Ectodermal cell (in vitro differentiated cells): ENCODE data around the gene ARMCX2.
"Not testable (repeated sequence)": the region's sequence is repeated elsewhere in the genome, so short reads cannot be mapped to it uniquely, and the experiment has no call there.

Source experiments
- H3K27ac ChIP-seq: 2 replicates; pipeline ENCODE4 v1.7.0; 2013; ENCODE audit warnings: mild to moderate bottlenecking, low read depth, low read length; ENCODE audit not compliant: insufficient read depth, poor library complexity, severe bottlenecking
- H3K27me3 ChIP-seq: 2 replicates; pipeline ENCODE4 v1.7.0; 2013; ENCODE audit warnings: mild to moderate bottlenecking, low read length; ENCODE audit not compliant: insufficient read depth, control insufficient read depth, poor library complexity, severe bottlenecking
- H3K36me3 ChIP-seq: one replicate; pipeline ENCODE4 v1.7.0; 2013; ENCODE audit warnings: low read length; ENCODE audit not compliant: control insufficient read depth, insufficient read depth
- H3K4me1 ChIP-seq: one replicate; pipeline ENCODE4 v1.7.0; 2013; ENCODE audit warnings: low read length; ENCODE audit not compliant: control insufficient read depth, insufficient read depth
- H3K4me3 ChIP-seq: 2 replicates; pipeline ENCODE4 v1.7.0; 2013; ENCODE audit warnings: low read depth, low read length, control low read depth; ENCODE audit not compliant: insufficient read depth
- H3K9me3 ChIP-seq: 2 replicates; pipeline ENCODE4 v1.7.0; 2013; ENCODE audit warnings: mild to moderate bottlenecking, low read length, moderate library complexity; ENCODE audit not compliant: control insufficient read depth
- WGBS, 2 experiments: methylation state at CpG; one replicate each; pipeline ENCODE4 v1.1.7; 2013; ENCODE audit warnings: missing lambda C conversion rate in 2 of 2; 5-methylcytosine and 5-hydroxymethylcytosine counted together

ARMCX2 gene

GRCh38 chrX:101658661-101659491, 774 bp downstream of the ARMCX2 start:
- H3K27ac ChIP-seq = no peak overlapping the region
- no peaks in the 10 kb centered on the region for H3K9me3 ChIP-seq
- WGBS, 2 experiments = 0% methylated on average over 18 to 34 of the region's 38 CpGs
- peak overlapping the region; percentile 50 for H3K4me3 ChIP-seq
- no peaks in the 10 kb centered on the region for H3K4me1 ChIP-seq
- no peaks in the 10 kb centered on the region for H3K36me3 ChIP-seq
- no peaks in the 10 kb centered on the region for H3K27me3 ChIP-seq

GRCh38 chrX:101657495-101657894, 2.2 kb downstream of the ARMCX2 start:
- 94 to 98% methylated on average over 12 of the region's 12 CpGs for WGBS, 2 experiments
- H3K4me3 ChIP-seq = no peak overlapping the region
- no peaks in the 10 kb centered on the region for H3K27me3 ChIP-seq
- no peaks in the 10 kb centered on the region for H3K36me3 ChIP-seq
- H3K4me1 ChIP-seq = no peaks in the 10 kb centered on the region
- no peaks in the 10 kb centered on the region for H3K9me3 ChIP-seq
- H3K27ac ChIP-seq = no peak overlapping the region

GRCh38 chrX:101656817-101657216, 2.8 kb downstream of the ARMCX2 start:
- 86 to 89% methylated on average over 13 of the region's 13 CpGs for WGBS, 2 experiments
- H3K36me3 ChIP-seq = no peaks in the 10 kb centered on the region
- no peaks in the 10 kb centered on the region for H3K4me1 ChIP-seq
- H3K4me3 ChIP-seq = no peak overlapping the region
- H3K9me3 ChIP-seq = no peaks in the 10 kb centered on the region
- no peaks in the 10 kb centered on the region for H3K27me3 ChIP-seq
- H3K27ac ChIP-seq = no peak overlapping the region

- Histone ChIP-seq H3K27ac (no peak overlapping the region), H3K9me3 (no peaks in the 10 kb centered on the region), H3K4me1 (no peaks in the 10 kb centered on the region), H3K36me3 (no peaks in the 10 kb centered on the region), H3K4me3 (no peak overlapping the region), H3K27me3 (no peaks in the 10 kb centered on the region)
- WGBS, 2 experiments = 83 to 95% methylated on average over 3 of the region's 3 CpGs
Observed at GRCh38 chrX:101655534-101655933, 4.1 kb downstream of the ARMCX2 start.

GRCh38 chrX:101647716-101648115, 11.9 kb downstream of the ARMCX2 start:
- H3K27me3 ChIP-seq, H3K9me3 ChIP-seq, H3K27ac ChIP-seq, H3K4me3 ChIP-seq, H3K36me3 ChIP-seq, H3K4me1 ChIP-seq: not testable (repeated sequence)

- Histone ChIP-seq H3K27me3 (no peaks in the 10 kb centered on the region), H3K27ac (no peak overlapping the region), H3K4me1 (no peaks in the 10 kb centered on the region), H3K36me3 (no peaks in the 10 kb centered on the region), H3K4me3 (no peak overlapping the region), H3K9me3 (no peaks in the 10 kb centered on the region)
- WGBS, 2 experiments = 100% methylated on average over 1 of the region's 1 CpG; no CpG with 5 or more reads in 1 of the 2 experiments
Observed at GRCh38 chrX:101642093-101642492, 17.6 kb downstream of the ARMCX2 start.

- Histone ChIP-seq H3K4me1 (no peaks in the 10 kb centered on the region), H3K4me3 (no peak overlapping the region), H3K27me3 (no peaks in the 10 kb centered on the region), H3K27ac (no peak overlapping the region), H3K9me3 (no peaks in the 10 kb centered on the region), H3K36me3 (no peaks in the 10 kb centered on the region)
Observed at GRCh38 chrX:101639583-101639982, 20.1 kb downstream of the ARMCX2 start.

- no peak overlapping the region for H3K4me3 ChIP-seq
Observed at GRCh38 chrX:101619364-101619763, 40.3 kb downstream of the ARMCX2 start.

GRCh38 chrX:101617211-101618191, 42.1 kb downstream of the ARMCX2 start, which contains the start of gene ARMCX6:
Gene ARMCX6, minus strand, starts transcription at chrX:101618000. Its CDS starts 1,380 bp downstream, at chrX:101616620.
- H3K27me3 ChIP-seq = no peaks in the 10 kb centered on the region
- H3K27ac ChIP-seq = peak within 1 kb of the TSS; percentile 50
- no peaks in the 10 kb centered on the region for H3K9me3 ChIP-seq
- peaks cover 5% of the 10 kb centered on the region for H3K4me1 ChIP-seq
- H3K36me3 ChIP-seq = no peaks in the 10 kb centered on the region
- WGBS, 2 experiments = 0 to 2% methylated on average over 24 to 31 of the region's 39 CpGs
- H3K4me3 ChIP-seq = peak within 1 kb of the TSS; percentile 60

More at GRCh38 chrX:101619364-101619763, 40.3 kb downstream of the ARMCX2 start:
- Histone ChIP-seq H3K4me1 (peaks cover 5% of the 10 kb centered on the region), H3K27ac (no peak overlapping the region), H3K9me3 (no peaks in the 10 kb centered on the region), H3K27me3 (no peaks in the 10 kb centered on the region), H3K36me3 (no peaks in the 10 kb centered on the region)

- Histone ChIP-seq H3K4me3 (no peak overlapping the region), H3K36me3 (no peaks in the 10 kb centered on the region), H3K9me3 (no peaks in the 10 kb centered on the region), H3K27ac (no peak overlapping the region), H3K4me1 (no peaks in the 10 kb centered on the region), H3K27me3 (no peaks in the 10 kb centered on the region)
- 40 to 56% methylated on average over 1 of the region's 1 CpG for WGBS, 2 experiments
Observed at GRCh38 chrX:101605728-101606127, 53.9 kb downstream of the ARMCX2 start.
